ENCODE data around the gene SLC9A3. TPM values are rescaled to one million over a fixed set of nuclear protein-coding genes. Genes with fewer than 3 reads are reported as not detected.
"Not testable (repeated sequence)": the region's sequence is repeated elsewhere in the genome, so short reads cannot be mapped to it uniquely, and the experiment has no call there.

SLC9A3 gene
- total RNA-seq, 1 donor from 2014 or later = 3.3 TPM

DNA sequence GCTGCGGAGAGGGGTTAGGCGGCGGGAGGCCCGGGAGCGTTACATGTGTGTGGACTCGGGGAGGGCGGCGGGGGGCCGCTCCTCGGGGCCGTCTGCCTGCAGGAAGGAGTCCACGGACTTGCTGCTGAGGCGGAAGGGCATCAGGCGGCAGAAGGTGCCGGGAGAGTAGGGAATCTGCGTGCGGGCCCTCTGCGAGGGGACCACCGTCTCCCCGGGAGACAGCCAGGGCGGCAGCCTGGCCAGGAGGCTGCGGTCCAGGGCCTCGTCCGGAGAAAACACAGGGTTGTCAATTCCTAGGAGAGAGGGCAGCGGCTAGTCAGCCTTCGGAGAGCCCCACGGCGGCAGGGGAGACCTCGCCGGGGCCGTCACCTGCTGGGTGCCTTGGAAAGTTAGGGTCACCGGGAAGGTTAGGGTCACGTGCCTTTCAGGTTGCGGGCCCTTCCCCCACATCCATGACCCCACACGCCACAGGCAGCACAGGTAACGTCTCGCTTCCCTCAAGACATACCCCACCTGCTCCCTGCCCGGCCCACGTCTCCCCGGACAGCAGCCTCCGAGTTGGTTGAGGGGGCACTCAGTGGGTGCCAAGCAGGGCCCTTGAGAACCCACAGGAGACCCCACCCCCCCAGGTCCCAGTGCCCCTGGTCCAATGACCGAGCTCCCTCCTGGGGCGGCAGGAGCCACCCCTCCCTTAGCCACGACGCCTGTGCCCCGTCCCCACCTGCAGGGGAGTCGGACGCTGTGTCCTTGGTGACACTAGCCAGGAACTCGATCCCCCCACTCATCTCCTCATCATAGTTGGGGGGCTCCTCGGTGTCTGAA lies 49.2 kb downstream of the SLC9A3 start:
- Mint-ChIP-seq H3K36me3 (ENCODE audit: low read depth) (peaks cover 16% of the 10 kb centered on the region), H3K4me1 (peaks cover 15% of the 10 kb centered on the region), H3K4me3 (peak overlapping the region; percentile 80), H3K27ac (peak overlapping the region; percentile 48), H3K9me3 (no peaks in the 10 kb centered on the region), H3K27me3 (peaks cover 10% of the 10 kb centered on the region)
- DNase-seq = peak; percentile 71
- intact Hi-C loops (cut with micrococcal nuclease) = no loop called here

DNA sequence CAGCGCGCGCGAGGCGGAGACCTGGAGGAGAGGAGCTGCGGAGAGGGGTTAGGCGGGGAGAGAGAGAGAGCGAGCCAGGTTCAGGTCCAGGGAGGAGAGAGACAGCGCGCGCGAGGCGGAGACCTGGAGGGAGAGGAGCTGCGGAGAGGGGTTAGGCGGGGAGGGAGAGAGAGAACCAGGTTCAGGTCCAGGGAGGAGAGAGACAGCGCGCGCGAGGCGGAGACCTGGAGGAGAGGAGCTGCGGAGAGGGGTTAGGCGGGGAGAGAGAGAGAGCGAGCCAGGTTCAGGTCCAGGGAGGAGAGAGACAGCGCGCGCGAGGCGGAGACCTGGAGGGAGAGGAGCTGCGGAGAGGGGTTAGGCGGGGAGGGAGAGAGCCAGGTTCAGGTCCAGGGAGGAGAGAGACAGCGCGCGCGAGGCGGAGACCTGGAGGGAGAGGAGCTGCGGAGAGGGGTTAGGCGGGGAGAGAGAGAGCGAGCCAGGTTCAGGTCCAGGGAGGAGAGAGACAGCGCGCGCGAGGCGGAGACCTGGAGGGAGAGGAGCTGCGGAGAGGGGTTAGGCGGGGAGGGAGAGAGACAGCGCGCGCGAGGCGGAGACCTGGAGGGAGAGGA lies 49.9 kb downstream of the SLC9A3 start:
- H3K27ac Mint-ChIP-seq; DNase-seq; H3K9me3 Mint-ChIP-seq; intact Hi-C loops (cut with micrococcal nuclease): not testable (repeated sequence)
- Mint-ChIP-seq H3K36me3 (ENCODE audit: low read depth) (peaks cover 18% of the 10 kb centered on the region), H3K27me3 (peaks cover 10% of the 10 kb centered on the region), H3K4me1 (peaks cover 17% of the 10 kb centered on the region), H3K4me3 (peak overlapping the region; percentile 96)

DNA sequence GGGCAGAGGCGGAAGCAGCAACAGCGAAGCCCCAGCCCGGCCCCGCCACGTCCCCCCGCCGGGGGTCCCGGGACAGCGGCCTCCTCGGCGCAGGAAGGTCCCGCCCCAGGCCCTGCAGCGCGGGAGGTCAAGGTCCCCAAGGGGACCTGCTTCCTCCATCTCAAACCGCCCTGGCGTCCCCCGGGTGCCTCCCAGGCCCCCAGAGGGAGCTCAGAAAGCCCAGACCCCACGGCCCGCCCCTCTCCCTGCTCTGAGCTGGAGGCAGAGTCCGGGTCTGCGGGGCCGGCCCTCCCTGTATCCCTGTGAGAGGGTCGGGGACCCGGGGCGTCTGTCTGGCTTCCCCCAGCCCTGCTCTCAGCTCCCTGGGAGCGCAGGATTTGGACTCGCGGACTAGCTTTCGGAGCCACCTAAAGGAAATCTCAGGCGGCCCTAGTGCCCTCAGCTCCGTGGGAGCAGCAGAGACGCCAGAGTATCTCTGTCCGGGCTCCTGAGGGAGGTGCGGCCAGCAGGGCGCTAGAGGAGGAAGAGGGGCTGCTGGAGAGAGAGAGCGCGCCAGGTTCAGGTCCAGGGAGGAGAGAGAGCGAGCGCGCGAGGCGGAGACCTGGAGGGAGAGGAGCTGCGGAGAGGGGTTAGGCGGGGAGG lies 50.6 kb downstream of the SLC9A3 start:
- peaks cover 19% of the 10 kb centered on the region for H3K36me3 Mint-ChIP-seq (ENCODE audit: low read depth)
- intact Hi-C loops (cut with micrococcal nuclease) = loop anchor here (2.0 kb wide), 2 partner anchors 15 to 139 kb away; partner anchors contain the start of gene CEP72
- H3K4me3 Mint-ChIP-seq = peak overlapping the region; percentile 96
- H3K27me3 Mint-ChIP-seq = peaks cover 10% of the 10 kb centered on the region
- peak overlapping the region; percentile 64 for H3K27ac Mint-ChIP-seq
- peak; percentile 80 for DNase-seq
- H3K9me3 Mint-ChIP-seq = no peaks in the 10 kb centered on the region
- peaks cover 17% of the 10 kb centered on the region for H3K4me1 Mint-ChIP-seq

DNA sequence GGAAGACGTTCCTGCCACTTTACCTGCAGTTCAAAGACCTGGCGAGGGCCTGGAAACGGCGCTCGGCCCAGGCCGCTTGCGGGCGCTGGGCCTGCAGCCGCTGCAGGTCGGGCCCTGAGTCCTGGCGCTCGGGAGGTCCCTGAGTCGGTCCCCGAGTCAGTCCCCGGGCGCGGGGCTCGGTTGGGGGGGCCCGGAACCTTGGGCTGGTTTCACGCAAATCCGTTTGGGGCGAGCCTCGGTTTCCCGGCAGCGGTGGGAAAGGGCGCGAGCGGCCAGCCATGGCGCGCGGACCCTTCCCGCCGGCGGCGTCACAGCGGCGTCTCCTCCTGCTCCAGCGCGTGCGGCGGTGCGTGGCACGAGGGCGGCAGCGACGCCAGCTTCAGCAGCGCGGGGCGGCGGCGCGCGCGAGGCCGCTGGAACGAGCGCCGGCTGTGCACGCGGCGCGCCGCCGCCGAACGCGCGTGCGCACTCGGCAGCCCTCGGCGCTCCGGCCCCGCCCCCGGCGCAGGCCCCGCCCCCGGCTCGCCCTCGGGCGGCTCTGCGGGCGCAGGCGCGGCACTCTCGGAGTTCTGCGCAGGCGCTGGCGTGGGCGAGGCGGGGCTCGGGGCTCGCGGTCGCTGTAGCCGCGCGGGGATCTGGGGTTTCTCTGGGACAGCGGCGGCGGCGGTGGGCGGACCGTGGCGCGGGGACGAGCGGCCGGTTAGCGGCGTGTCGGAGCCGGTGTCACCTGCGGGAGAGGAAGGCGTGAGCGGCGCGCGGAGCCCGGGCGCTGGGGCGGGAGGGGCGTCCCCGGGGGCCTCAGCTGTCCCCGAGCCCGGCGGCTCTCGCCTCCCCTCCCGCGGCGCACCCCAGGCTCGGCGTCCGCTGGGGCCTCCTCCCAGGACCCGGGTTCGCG lies 51.3 kb downstream of the SLC9A3 start:
- DNase-seq = peak; percentile 96

DNA sequence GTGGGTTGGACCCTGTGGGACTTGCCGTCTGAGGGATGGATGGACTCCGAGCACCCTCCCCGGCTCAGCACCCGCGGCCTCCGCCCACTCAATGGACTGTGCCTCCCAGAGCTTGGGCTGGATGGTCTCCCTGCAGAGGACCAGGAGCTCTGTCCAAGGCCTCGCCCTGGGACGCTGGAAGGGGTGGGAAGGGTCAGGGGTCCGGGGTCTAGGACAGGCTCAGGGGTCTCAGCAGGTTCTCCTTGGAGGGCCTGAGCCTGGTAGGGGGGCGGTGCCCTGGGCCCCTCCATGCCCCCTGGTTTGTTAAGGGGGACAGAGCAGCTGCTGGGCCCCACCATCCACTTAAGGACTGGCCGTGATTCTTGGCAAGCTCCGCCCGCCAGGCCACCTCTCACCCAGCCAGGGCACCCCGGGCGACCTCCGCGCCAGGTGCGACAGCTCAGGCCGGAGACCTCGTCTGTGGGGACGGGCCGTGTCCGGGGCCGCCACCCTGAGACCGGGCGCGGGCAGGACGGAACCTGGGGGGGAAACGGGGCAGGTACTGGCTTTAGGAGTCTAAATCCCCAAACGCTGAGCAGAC lies 52.1 kb downstream of the SLC9A3 start:
- intact Hi-C loops (cut with micrococcal nuclease) = loop anchor here (1.0 to 2.0 kb wide), 3 partner anchors 13 to 141 kb away; partner anchors contain the start of gene CEP72
- Mint-ChIP-seq H3K27me3 (peaks cover 10% of the 10 kb centered on the region), H3K9me3 (no peaks in the 10 kb centered on the region), H3K4me3 (peak overlapping the region; percentile 90), H3K4me1 (peaks cover 17% of the 10 kb centered on the region), H3K36me3 (ENCODE audit: low read depth) (peaks cover 20% of the 10 kb centered on the region), H3K27ac (peak overlapping the region; percentile 85)
- DNase-seq = no peak

More for the DNA sequence above, 51.3 kb downstream of the SLC9A3 start:
- Mint-ChIP-seq H3K27ac (peak overlapping the region; percentile 85), H3K4me3 (peak overlapping the region; percentile 90), H3K4me1 (peaks cover 17% of the 10 kb centered on the region), H3K9me3 (no peaks in the 10 kb centered on the region), H3K36me3 (ENCODE audit: low read depth) (peaks cover 20% of the 10 kb centered on the region), H3K27me3 (peaks cover 10% of the 10 kb centered on the region)
- intact Hi-C loops (cut with micrococcal nuclease) = loop anchor here (1.0 to 2.0 kb wide), 3 partner anchors 14 to 140 kb away; partner anchors contain the start of gene CEP72

DNA sequence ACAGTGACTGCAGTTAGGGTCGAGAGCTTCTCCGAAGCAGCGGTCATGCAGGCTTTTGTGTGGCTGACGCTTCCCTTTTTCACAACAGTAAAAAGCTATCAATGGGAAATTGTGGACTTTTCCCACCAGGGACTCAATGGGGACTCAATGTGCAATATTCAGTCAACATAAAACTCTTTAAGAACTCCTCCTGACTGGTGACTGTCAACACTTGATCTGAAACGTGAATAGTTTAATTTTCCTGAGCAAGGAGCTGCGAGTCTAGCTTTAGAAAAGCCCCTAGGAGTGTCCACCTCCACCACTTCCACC lies 52.5 kb downstream of the SLC9A3 start:
- Mint-ChIP-seq H3K9me3 (no peaks in the 10 kb centered on the region), H3K27me3 (peaks cover 8% of the 10 kb centered on the region), H3K4me3 (peak overlapping the region; percentile 90), H3K4me1 (peaks cover 17% of the 10 kb centered on the region), H3K27ac (peak overlapping the region; percentile 85), H3K36me3 (ENCODE audit: low read depth) (peaks cover 22% of the 10 kb centered on the region)
- no peak for DNase-seq
- intact Hi-C loops (cut with micrococcal nuclease) = loop anchor here (1.0 to 2.0 kb wide), 3 partner anchors 13 to 141 kb away; partner anchors contain the start of gene CEP72

DNA sequence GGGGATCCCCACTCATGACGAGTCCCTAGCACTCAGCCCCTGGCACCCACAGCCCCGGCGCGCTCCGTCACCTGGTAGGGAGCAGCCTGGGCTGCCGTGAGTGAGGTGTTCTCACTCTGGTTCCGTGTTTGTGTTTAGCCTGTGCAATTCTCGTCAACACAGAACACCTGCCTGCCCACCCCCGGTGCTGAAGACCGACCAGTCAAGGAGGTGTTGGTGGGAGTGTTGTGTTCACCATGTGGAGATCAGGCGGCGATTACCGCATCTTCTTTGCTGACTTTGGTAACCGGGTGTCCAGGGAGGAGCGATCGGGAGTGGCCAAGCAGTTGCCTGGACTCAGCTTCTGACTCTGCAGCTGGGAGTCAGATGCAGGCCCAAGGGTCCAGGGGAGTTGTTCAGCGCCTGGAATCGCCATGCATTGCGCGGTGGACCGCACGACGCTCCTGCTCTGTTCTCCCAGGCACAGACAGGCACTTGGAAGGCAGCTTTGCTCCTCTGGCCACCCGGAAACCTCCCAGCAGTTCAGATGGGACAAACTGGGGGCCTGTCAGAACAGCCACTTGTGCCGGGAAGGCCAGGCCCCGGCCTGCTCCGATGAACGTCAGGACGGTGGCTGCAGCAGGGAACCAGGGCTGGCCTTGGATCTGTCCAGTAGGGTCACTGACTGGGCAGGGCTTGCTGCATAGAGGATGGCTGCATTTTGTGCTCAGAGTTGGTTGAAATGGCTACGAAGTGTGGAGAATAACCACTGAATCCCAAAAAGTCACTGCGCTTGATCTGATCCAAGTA lies 53.1 kb downstream of the SLC9A3 start:
- intact Hi-C loops (cut with micrococcal nuclease) = no loop called here

DNA sequence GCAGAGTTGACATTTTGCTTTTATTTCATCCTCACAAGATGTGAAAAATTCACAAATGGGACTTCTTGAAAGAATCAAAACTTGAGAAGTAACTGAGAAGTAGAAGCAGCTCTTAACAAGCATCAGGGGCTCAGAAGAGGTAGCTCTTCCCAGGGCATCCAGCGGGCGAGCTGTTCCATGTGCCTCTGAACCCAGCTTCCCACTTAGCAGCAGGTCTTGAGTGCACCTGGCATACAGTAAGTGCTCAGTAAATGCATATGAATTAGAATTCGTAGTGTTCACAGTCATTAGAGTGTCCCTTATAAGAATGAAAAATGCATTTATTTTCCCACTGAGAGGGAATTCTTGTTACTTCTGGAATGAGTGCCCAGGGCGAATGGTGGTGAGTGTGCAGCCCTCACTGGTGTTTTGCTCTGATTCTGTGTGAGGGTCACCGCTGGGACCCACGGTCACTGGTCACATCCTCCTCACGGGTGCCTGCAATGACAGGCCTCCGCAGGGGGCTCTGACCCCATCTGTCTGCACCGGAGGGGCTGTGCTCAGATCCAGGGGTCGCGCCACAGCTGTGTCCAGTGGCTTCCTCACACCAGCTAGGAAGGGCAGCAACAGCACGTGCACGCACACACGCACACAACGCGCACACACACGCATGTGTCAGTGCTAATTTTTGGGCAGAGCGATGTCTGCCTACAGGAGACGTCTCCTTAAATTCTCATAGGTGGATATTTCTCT lies 54.3 kb downstream of the SLC9A3 start:
- intact Hi-C loops (cut with micrococcal nuclease) = no loop called here
- peak overlapping the region; percentile 19 for H3K4me3 Mint-ChIP-seq
- peaks cover 15% of the 10 kb centered on the region for H3K4me1 Mint-ChIP-seq
- H3K27me3 Mint-ChIP-seq = peaks cover 3% of the 10 kb centered on the region
- DNase-seq = no peak
- H3K36me3 Mint-ChIP-seq (ENCODE audit: low read depth) = peaks cover 27% of the 10 kb centered on the region
- H3K9me3 Mint-ChIP-seq = no peaks in the 10 kb centered on the region
- H3K27ac Mint-ChIP-seq = no peak overlapping the region

More for the DNA sequence above, 53.1 kb downstream of the SLC9A3 start:
- no peak for DNase-seq
- Mint-ChIP-seq H3K36me3 (ENCODE audit: low read depth) (peaks cover 25% of the 10 kb centered on the region), H3K27me3 (peaks cover 8% of the 10 kb centered on the region), H3K9me3 (no peaks in the 10 kb centered on the region), H3K27ac (peak overlapping the region; percentile 85), H3K4me3 (peak overlapping the region; percentile 90), H3K4me1 (peaks cover 17% of the 10 kb centered on the region)

DNA sequence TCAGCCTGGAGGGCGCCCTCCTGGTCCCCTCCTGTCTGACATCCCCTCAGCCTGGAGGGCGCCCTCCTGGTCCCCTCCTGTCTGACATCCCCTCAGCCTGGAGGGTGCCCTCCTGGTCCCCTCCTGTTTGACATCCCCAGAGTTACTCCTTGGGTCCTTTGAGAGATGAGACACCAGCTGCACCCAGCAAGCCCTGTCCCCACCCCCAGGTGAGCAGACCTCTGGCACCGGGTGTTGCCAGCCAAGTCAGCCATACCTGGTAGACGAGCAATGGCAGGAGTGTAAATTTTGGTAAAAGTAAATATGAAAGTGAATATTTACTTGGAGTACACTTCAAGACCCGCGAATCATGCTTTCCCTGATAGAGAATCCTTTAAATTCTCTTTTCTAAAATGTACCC lies 55.8 kb downstream of the SLC9A3 start:
- no peak for DNase-seq
- no peak overlapping the region for H3K27ac Mint-ChIP-seq

DNA sequence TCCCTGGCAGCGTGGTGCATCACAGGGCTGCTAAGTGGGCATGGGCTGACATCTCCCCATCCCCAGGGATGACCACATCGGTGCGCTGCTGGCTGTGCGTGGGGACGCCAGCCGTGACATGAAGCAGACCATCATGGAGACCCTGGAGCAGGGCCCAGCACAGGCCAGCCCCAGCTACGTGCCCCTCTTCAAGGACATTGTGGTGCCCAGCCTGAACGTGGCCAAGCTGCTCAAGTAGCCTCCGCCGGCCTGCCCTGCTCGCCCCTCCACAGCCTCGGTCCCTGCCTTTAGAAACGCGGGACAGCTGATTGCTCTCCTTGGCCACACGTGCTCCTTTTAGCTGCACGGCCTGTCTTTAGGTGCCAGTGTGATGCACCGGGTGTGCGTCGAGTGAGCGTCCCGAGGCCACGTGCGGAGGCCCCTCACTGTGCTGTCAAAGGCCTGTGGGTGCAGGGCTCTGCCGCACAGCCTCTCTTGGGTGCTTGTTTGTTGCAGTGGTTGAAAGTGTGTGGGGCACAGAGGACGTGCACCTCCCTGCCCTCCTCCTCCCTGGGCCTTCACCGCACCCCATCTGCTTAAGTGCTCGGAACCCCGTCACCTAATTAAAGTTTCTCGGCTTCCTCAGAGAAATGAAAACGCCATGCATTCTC lies 57.5 kb downstream of the SLC9A3 start:
- H3K9me3 Mint-ChIP-seq = no peaks in the 10 kb centered on the region
- intact Hi-C loops (cut with micrococcal nuclease) = no loop called here
- H3K36me3 Mint-ChIP-seq (ENCODE audit: low read depth) = peaks cover 45% of the 10 kb centered on the region
- H3K4me1 Mint-ChIP-seq = peaks cover 27% of the 10 kb centered on the region
- no peak overlapping the region for H3K27ac Mint-ChIP-seq
- H3K4me3 Mint-ChIP-seq = no peak overlapping the region
- DNase-seq = no peak
- no peaks in the 10 kb centered on the region for H3K27me3 Mint-ChIP-seq

More for the DNA sequence above, 55.8 kb downstream of the SLC9A3 start:
- Mint-ChIP-seq H3K9me3 (no peaks in the 10 kb centered on the region), H3K4me3 (no peak overlapping the region), H3K36me3 (ENCODE audit: low read depth) (peaks cover 32% of the 10 kb centered on the region), H3K27me3 (no peaks in the 10 kb centered on the region), H3K4me1 (peaks cover 21% of the 10 kb centered on the region)
- intact Hi-C loops (cut with micrococcal nuclease) = no loop called here

DNA sequence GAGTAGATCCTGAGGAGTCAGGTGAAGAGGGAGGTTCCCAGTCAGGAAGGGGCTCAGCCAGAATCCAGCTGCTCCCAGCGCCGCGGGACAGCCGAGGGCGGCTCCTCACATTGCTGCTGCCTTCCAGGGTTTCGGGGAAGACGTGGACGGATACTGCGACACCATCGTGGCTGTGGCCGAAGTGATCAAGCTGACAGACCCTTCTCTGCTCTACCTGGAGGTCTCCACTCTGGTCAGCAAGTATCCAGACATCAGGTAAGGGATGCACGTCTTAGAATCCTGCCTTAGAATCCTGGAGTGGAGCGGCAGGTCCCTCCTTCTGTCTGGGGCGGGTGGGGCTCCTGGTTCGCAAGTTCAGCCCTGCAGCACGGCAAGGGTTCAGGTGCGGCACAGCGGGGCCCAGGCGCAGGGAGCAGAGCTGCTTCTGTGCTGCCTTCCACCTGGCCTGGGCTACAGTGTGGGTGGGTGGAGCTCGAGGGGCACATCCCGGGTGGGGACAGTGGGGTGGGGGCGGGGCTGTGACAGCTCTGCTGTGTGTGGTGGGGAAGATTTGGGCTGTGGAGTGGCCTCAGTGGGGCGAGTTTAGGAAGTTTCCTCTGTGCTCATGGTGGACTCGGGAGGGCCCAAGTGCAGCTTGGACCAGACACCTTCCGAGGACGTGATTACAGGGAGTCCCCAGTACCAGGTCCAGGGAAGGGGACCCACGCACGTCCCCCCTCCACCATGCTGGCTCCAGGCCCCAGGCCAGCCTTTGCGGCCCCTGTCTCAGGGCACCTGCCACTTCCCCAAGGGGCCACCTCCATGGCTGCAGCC lies 58.5 kb downstream of the SLC9A3 start:
- Mint-ChIP-seq H3K36me3 (ENCODE audit: low read depth) (peaks cover 43% of the 10 kb centered on the region), H3K27ac (no peak overlapping the region)
- no peak for DNase-seq

More for the DNA sequence above, 58.5 kb downstream of the SLC9A3 start:
- no peak overlapping the region for H3K4me3 Mint-ChIP-seq
- no peaks in the 10 kb centered on the region for H3K9me3 Mint-ChIP-seq
- H3K4me1 Mint-ChIP-seq = peaks cover 23% of the 10 kb centered on the region
- H3K27me3 Mint-ChIP-seq = no peaks in the 10 kb centered on the region
- intact Hi-C loops (cut with micrococcal nuclease) = no loop called here
